GM23338 (cell line): ENCODE data around the gene INPP1.

Experiments
- EZH2phosphoT487 ChIP-seq: fragments of 200-600 bp; sonication (generic); IDR thresholded peaks from one replicate; pipeline ENCODE4 v1.8.1; 2018; ENCODE audit warnings: antibody characterized with exemption; ENCODE audit not compliant: unreplicated experiment
- POLR2AphosphoS5 ChIP-seq: IDR thresholded peaks from 2 replicates; pipeline ENCODE4 v1.6.1; 2016; ENCODE audit warnings: antibody characterized with exemption, low read depth
- REST ChIP-seq: IDR thresholded peaks from one replicate; pipeline ENCODE4 v1.6.1; 2018; ENCODE audit warnings: antibody characterized with exemption; ENCODE audit not compliant: unreplicated experiment
- TF ChIP-seq, protein P1 (sequence below), 2 experiments: fragments of 200-600 bp in 1 of 2; sonication (generic) in 1 of 2; conservative IDR thresholded peaks; 2 replicates each; pipeline versions ENCODE4 v1.5.1 to v1.6.1; 2016 to 2017; ENCODE audit warnings: antibody characterized with exemption in 2 of 2, low read depth in 2 of 2, mild to moderate bottlenecking in 2 of 2, moderate library complexity in 1 of 2

- TF ChIP-seq POLR2AphosphoS5 (no peak), REST (no peak), EZH2phosphoT487 (no peak)
- TF ChIP-seq, protein P1, sequence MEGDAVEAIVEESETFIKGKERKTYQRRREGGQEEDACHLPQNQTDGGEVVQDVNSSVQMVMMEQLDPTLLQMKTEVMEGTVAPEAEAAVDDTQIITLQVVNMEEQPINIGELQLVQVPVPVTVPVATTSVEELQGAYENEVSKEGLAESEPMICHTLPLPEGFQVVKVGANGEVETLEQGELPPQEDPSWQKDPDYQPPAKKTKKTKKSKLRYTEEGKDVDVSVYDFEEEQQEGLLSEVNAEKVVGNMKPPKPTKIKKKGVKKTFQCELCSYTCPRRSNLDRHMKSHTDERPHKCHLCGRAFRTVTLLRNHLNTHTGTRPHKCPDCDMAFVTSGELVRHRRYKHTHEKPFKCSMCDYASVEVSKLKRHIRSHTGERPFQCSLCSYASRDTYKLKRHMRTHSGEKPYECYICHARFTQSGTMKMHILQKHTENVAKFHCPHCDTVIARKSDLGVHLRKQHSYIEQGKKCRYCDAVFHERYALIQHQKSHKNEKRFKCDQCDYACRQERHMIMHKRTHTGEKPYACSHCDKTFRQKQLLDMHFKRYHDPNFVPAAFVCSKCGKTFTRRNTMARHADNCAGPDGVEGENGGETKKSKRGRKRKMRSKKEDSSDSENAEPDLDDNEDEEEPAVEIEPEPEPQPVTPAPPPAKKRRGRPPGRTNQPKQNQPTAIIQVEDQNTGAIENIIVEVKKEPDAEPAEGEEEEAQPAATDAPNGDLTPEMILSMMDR (conservative IDR thresholded peaks at IDR 0.05; ENCODE audit: low read depth in 2 of 2): no peak
Measured at GRCh38 chr2:190350371-190350770, 7.0 kb downstream of the INPP1 start.
